Coronary artery (tissue), 2 donors: ENCODE measurements around the gene CPNE8.

Experiments used
- DNase-seq: peaks from one replicate; pipeline ENCODE4 v3.0.0-alpha.2; 2017; ENCODE audit warnings: low spot score
- H3K27ac ChIP-seq, 2 donors: fragments of 200-600 bp; sonication (generic); one replicate each; pipeline ENCODE4 v1.5.1; 2016 to 2019
- H3K4me3 ChIP-seq: fragments of 200-600 bp; sonication (generic); 2 replicates; pipeline ENCODE4 v1.5.1; 2016; ENCODE audit warnings: mild to moderate bottlenecking, moderate library complexity
- CTCF ChIP-seq: fragments of 200-600 bp; sonication (generic); IDR thresholded peaks from one replicate; pipeline ENCODE4 v1.5.1; 2019; ENCODE audit warnings: antibody characterized with exemption

The CPNE8 gene

GRCh38 chr12:38895446-38895845 is 9.9 kb downstream of the CPNE8 start:
- TF ChIP-seq CTCF, result no peak
- H3K27ac ChIP-seq, result no peak overlapping the region

GRCh38 chr12:38892976-38893375 is 12.4 kb downstream of the CPNE8 start:
- DNase-seq, result no peak
- Histone ChIP-seq H3K27ac (no peak overlapping the region), H3K4me3 (no peak overlapping the region)
- no peak for TF ChIP-seq CTCF

More at GRCh38 chr12:38895446-38895845, 9.9 kb downstream of the CPNE8 start:
- H3K4me3 ChIP-seq, result no peak overlapping the region
- no peak for DNase-seq

GRCh38 chr12:38892087-38892786 is 13.2 kb downstream of the CPNE8 start:
- no peak for DNase-seq
- Histone ChIP-seq H3K4me3 (no peak overlapping the region), H3K27ac (no peak overlapping the region)
- TF ChIP-seq CTCF, result no peak

GRCh38 chr12:38890102-38890855 is 15.1 kb downstream of the CPNE8 start:
- DNase-seq, result no peak
- TF ChIP-seq CTCF, result no peak
- Histone ChIP-seq H3K4me3 (no peak overlapping the region), H3K27ac (no peak overlapping the region)

GRCh38 chr12:38889297-38889815 is 16.0 kb downstream of the CPNE8 start:
- TF ChIP-seq CTCF, result no peak
- DNase-seq, result no peak
- H3K4me3 ChIP-seq, result no peak overlapping the region
- no peak overlapping the region for H3K27ac ChIP-seq

GRCh38 chr12:38887770-38888169 is 17.6 kb downstream of the CPNE8 start:
- no peak for DNase-seq
- Histone ChIP-seq H3K27ac (no peak overlapping the region), H3K4me3 (no peak overlapping the region)
- no peak for TF ChIP-seq CTCF
